Activated CD4-positive, alpha-beta T cell treated with anti-CD3 and anti-CD28 coated beads, Interleukin-2, Interleukin-4, amounts not matched to agents 100 ng/mL and 50 ng/mL, durations not matched to agents 16 hours and 8 hours (primary cell): ENCODE measurements around the gene ALOXE3.
"Not testable (repeated sequence)": the region's sequence is repeated elsewhere in the genome, so short reads cannot be mapped to it uniquely, and the experiment has no call there.

Source experiments
- DNase-seq: peaks from one replicate; pipeline ENCODE4 v3.0.0-alpha.2; 2020; ENCODE audit warnings: low spot score

ALOXE3 gene

DNA sequence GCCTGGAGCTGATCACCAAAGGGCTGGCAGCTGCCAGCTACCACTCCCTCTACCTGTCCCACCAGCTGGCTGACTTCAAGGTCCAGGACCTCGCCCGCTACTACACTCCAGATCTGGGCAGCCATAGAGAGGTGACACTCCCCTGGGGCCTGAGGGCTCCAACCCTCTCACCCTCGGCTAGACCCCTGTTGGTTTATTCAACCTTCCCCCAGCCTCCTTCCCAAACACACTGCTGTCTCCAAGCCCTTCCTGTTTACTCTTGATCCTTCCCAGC, 48.8 kb downstream of the ALOXE3 start:
- DNase-seq: no peak

DNA sequence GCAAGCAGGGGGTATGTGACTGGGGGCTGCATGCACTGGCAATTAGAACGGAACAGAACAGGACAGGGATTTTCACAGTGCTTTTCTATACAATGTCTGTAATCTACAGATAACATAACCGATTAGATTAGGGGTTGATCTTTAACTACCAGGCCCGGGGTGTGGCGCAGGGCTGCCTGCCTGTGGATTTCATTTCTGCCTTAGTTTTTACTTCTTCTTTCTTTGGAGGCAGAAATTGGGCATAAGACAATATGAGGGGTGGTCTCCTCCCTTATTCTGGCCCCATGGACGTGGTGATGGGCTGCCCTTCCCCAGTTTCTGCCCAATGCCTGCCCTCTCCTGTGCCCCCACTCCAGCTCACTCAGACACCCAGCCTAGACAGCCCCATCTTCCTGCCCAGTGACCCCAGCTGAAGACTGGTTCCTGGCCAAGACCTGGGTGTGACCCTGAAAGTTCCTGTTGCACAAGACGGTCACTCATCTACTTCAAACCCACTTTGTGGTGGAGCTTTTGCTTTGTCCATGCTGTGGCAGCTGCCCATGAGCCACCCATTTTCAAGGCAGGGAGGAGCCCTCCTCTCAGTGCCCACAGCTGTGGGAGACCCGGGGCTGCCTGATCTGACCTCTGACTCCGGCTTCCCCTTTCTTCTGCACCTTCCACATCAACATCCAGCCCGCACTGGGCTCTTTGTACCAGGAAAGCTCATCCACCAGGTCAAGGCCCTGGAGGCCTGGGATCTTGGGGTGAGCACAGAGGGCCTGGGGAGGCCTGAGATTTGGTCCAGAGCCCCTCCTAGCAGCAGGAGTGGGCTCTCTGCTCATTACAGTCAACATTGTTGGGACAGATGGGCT, 49.4 kb downstream of the ALOXE3 start:
- DNase-seq: no peak

DNA sequence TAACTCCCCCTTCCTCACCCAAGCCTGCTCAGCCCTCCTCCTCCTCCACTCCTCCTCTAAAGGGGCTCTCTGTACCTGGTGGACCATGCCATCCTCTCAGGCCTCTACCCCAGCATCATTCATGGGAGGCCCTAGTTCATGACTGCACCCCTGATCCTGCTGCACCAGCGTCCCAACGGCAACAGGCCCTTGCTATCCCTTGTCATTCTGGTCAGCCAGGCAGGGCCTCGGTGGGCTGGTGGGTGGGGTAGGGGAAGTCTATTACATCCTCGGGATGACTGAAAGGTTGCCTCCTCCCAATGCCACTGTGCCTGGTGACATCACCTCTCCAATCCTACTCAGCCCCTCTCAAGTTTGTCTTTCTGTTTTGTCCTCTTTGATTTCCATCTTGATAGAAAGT, 50.5 kb downstream of the ALOXE3 start:
- no peak for DNase-seq

DNA sequence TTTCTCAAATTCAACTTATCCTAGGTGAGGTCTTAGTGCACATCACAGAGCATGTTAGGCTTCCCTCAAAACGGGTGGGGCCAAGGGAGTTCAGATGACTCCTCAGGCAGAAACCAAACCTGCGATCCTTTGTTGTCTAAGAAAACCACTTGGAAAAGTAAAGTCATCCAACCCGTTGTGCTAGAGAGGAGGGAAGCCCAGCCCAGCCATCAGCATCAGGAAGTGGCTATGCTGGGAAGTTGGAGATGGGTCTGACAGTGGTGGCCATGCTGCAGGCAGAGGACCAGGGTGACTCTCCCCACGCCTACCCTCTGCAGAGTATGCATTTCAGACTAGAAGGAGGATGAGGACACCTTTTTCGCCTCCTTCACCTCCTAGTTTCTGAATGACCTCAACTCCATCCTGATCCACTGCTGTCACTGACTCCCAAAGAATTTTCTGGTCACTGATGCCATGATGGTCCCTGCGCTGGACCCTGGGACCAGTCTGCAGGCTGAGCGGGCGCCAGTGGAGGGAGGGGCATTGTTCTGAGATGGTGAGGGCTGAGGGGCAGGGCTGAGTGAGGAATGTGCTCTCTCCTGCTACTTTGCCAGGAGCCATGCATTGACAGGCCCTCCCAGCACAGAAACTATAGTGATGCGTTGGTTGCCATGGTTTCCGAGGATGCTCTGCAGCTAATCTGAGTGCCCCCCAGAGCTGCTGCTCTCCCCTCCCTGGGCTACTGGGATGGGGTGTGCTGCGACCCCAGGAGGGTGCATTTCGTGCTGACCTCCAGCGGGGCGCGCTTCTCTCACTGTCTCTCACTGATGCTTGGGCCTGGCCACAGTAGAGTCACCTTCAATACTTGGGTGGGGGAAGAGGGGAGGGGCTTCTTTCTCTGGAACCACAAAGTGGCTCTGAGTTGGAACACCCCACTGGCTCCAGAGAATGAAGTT, 51.2 kb downstream of the ALOXE3 start:
- no peak for DNase-seq

DNA sequence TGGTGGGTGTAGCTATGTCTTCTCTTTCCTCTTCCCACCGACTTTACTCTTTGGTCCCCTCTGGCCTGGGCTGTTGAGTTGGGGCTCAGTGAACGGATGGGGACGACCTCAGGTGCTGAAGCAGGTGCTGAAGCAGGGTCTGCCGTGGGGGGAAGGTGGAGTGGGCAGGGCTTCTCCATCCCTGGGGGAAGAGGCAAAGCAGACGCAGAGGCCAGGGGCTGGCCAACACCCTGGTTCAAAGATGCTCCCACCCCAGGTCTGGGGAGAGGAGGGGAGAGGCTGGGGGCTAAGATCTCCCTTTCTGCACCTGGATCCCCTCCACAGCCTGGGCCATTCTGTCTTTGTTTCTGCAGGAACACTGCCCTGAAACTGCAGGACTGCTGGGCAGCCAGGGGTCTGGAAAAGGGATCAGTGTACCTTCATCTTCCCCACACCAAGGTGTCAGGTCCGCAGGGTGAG, 53.7 kb downstream of the ALOXE3 start:
- no peak for DNase-seq

DNA sequence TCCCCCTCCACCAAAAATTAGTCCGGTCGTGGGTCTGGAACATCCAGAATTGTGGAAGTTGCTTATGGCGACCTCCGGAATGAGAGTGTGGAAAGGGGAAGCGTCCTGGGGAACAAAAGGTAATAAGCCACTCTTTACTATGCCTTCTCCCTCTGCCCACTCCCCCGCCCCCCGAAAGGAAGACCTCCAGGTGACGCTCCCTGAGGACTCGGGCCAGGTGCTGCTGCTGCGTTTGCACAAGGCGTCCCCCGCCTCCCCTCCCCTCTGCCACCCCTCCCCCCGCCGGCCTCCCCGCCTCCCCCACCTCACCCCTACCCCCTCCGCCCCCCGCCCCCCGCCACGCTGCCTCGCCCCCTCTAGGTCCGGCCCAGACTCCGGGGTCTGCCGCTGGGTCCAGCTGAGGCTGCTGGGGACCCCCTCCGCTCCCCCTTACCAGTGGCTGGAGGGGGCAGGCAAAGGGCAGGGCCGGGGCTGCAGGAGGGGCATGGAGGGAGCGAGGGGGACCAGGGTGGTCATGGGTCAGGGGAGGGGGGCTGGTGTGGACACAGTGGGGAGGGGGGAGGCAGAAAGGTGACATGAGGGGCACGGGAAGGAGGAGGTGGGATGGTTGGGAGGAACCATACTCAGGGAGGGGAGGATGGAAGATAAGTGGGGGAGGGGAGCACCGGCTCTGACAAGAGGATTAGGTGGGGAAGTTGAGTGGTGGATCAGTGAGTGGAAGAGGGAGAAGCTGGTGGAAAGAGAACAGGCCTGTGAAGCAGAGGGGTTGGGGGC, 54.4 kb downstream of the ALOXE3 start:
- DNase-seq: no peak

DNA sequence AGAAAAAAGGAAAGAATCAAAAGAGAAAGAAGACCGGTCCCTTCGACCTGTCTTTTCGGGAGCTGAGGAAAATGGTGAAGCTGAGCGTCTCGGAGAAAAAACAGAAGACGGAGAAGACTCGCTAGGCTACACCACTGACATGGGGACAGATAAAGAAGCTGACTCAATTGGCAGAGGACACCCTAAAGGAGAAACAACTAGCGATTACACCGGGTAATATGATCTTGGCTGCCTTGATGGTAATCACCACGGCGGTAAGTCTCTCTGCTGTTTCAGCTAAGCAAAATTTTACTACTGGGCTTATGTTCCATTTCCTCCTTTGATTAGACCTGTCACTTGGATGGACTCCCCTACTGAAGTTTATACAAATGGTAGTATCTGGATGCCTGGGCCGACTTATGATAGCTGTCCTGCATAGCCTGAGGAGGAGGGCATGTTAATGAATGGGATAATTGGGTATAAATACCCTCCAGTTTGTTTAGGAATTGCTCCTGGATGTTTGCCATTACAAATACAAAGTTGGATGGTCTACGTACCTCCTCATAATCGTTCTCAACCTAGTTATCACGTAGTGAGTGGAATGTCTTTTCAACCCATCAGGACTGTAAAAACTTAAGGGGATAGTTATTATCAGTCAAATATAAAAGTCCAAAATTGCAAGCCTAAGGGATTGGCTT, 55.4 kb downstream of the ALOXE3 start:
- DNase-seq: no peak

DNA sequence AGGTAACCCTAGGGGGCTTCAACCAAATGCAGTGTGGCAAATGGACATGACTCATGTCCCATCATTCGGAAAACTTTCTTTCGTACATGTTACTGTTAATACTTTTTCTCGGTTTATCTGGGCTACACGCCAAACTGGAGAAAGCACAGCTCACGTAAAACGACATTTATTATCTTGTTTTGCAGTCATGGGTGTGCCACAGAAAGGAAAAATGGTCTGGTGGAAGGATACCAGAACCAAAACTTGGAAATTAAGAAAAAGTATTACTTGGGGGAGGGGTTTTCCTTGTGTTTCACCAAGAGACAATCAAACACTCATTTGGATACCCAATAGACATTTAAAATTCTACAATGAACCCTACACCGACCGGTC, 55.9 kb downstream of the ALOXE3 start:
- no peak for DNase-seq

DNA sequence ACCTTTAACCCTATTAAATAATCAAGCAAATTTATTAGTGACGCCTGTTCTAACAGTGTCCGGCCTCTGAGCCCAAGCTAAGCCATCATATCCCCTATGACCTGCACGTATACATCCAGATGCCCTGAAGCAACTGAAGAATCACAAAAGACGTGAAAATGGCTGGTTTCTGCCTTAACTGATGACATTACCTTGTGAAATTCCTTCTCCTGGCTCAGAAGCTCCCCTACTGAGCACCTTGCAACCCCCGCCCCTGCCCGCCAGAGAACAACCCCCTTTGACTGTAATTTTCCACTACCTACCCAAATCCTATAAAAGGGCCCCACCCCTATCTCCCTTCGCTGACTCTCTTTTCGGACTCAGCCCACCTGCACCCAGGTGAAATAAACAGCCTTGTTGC, 56.5 kb downstream of the ALOXE3 start:
- not testable (repeated sequence) for DNase-seq

DNA sequence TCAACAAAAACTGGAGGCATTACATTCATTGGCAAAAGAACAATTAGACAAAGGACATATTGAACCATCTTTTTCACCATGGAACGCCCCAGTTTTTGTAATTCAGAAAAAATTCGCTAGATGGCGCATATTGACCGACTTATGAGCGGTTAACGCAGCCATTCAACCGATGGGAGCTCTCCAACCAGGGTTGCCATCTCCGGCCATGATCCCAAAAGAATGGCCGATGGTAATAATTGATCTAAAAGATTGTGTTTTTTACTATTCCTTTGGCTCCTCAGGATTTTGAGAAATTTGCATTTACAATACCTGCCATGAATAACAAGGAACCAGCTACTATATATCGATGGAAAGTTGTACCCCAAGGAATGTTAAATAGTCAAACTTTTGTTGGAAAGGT, 58.0 kb downstream of the ALOXE3 start:
- DNase-seq: peak; percentile 80

DNA sequence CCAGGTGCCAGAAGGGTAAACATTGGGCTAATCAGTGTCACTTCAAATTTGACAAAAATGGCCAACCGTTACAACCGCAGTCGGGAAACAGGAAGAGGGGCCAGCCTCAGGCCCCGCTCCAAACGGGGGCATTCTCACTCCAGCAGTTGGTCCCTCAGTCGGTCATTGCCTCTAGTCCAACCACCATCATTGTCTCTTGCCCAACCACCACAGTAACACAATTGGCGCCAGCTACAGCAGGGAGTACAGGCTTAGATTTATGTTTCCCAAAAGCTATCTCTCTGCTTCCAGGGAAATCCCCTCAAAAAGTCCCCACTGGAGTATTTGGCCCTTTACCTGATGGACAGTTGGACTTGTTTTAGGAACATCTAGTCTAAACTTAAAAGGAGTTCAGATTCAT, 59.2 kb downstream of the ALOXE3 start:
- DNase-seq: no peak

DNA sequence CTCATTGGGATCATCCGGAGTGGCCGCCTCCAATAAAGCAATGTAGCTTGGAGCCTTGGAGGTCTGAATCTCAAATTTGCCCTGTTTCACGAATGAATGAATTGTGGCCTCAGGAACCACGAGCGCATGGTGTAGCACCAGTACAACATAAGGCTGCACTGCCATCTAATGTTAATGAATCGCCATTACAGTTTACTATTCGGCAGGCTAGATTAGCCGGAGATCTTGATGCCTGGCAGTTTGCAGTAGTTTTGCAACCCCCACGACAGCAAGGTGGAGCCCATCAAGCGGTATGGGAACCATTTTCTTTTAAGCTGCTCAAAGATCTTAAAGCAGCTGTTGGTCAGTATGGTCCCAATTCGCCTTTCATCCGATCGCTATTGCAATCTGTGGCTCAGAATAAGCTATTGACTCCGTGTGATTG, 60.6 kb downstream of the ALOXE3 start:
- DNase-seq: peak; percentile 82

DNA sequence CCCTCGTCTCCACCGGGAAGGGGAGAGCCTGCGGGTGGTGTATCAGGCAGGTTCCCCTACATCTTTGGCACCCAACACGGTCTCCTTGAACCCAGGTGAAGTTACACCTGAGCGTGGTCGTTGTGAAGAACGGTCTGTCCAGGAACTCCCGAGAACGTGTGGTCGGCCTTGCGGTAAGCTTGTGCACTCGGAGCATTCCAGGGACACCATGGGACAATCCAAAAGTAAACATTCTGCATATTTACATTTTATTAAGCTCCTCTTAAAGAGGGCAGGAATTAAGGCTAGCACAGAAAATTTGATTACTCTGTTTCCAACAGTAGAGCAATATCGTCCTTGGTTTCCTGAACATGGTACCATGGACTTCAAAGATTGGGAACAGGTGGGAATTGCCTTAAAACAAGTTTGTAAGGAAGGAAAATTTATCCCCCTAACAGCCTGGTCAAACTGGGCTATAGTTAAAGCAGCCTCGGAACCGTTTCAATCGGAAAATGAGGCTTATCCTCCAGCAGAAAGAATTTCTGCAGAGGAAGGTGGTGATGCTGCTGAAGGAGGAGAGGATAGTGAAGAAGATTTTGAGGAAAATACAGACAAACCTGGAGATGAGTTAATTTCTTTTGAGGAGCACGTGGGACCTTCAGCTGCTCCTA, 61.2 kb downstream of the ALOXE3 start:
- no peak for DNase-seq

DNA sequence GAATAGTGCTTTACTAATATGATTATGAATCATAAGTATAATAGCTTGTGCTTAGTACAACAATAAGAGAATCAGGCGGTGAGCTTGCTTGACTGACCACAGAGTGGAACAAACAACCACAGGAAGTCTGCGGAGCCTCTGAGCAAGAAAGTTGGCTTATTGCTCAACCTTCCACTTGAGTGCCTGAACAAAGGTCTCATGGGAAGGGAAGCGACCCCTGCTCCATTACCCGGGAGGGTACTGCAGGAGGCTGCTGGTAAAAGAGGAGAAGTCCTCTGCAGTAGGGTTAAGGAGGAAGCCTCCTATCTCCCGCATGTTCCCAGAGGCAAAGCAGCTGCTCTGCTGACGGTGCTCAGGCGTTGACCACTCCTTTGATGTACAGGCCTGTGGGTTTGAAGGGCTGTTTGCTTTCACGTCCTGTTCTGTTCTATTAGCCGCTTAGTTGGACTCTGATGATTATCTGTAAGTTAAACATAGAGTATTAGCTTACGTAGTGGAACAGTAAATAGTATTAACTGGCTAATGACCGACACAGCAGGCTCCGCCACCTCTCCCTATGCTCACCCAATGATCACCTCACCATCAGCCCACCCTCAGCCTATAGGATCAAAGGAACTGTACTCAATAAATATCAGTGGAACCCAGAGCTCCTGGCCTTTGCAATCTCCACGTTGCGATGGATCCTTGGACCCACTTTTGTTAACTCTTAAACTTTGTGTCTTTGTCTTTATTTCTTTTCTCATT, 61.9 kb downstream of the ALOXE3 start:
- peak; percentile 71 for DNase-seq

DNA sequence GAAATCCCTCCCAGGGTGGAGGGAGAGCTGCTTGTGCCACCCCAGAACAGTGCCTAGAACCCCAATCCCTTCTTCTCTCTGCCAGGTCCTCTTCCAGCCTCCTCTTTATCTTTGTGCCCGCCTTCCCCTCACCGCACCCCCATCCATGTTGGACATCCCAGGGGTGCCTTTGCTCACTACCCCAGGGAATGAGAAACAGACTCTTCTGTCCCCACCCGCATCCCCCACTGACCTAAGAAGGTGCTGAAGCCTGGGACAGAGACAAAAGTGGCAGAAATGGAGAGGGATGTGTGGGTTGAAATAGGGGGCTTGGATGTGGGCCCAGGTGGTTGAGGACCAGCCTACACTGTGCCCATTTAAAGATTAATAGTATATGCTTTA, 62.5 kb downstream of the ALOXE3 start:
- no peak for DNase-seq

DNA sequence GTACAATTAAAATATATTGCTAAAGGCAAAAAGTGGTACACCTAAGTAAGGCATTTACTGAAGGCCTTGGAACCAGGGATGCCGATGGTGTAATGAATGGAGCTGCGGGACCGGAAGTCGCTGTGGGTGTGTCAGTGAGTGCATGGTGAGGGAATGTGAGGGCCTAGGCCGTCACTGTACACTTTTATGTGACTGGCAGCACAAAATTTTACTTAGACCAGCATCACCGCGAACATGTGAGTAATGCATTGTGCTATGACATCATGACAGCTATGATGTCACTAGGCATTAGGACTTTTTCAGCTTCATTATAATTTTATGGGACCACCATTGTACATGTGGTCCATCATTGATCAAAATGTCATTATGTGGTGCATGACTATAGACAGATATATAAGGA, 64.7 kb downstream of the ALOXE3 start:
- no peak for DNase-seq

DNA sequence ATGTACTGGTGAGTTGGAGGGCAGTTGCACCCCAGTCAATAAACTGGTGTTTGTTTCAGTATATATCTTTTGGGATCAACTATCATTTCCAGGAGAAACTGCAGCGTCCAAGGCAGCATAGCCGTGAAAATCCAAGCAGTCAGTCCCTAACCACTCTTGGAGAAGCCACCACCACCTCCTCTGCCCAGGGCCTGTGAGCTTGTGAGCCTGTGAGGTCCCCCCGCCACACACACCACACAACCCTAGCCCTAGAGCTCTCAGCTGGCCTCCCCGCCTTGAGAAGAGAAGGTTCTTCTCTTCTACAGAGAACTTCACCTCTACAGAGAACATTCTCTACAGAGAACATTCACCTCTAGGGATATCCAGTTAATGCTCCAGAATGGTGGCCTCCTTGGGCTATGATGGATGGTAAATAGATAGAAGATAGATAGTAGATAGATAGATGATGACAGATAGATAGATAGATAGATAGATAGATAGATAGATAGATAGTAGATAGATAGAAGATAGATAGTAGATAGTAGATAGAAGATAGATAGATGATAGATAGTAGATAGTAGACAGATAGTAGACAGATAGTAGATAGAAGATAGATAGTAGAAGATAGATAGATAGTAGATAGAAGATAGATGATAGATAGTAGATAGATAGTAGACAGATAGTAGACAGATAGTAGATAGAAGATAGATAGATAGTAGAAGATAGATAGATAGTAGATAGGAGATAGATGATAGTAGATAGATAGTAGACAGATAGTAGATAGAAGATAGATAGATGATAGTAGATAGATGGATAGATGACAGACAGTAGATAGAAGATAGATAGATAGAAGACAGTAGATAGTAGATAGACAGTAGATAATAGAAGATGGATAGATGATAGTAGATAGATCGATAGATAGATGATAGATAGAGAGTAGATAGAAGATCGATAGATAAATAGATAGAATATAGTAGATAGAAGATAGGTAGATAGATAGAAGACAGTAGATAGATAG, 65.8 kb downstream of the ALOXE3 start:
- no peak for DNase-seq

DNA sequence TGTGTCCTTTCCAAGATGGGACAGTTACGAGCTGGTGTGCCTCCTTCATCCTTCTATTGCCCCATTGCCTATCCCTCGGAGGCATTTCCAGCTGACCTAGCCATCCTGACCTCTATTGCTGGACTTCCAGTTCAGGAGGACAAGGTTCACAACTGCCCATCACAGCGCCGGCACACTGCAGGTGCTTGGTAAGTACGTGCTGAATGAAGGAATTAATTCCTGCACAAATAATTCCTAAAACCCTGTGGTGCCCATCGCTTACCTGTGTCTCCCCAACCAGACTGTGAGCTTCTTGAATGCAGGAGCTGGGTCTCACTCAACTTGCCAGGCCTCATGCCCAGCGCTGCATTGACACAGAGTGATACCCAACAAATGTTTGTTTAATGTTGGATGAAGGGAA, 66.5 kb downstream of the ALOXE3 start:
- no peak for DNase-seq

DNA sequence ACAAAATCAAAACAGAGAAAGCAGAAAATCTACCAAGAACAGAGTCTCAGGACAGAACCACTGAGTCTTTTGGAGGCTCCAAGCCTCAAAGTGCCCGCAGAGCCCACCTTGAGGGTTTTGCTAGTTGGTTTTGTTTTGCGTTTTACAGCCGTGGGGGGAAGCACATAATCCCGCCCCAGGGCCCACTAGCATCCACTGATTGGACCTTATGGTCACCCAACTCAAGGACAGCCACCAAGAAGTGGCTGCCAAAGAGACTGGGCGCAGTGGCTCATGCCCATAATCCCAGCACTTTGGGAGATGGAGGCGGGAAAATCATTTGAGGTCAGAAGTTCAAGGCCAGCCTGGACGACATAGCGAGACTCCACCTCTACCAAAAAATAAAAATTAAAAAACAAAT, 69.6 kb downstream of the ALOXE3 start:
- DNase-seq: no peak

DNA sequence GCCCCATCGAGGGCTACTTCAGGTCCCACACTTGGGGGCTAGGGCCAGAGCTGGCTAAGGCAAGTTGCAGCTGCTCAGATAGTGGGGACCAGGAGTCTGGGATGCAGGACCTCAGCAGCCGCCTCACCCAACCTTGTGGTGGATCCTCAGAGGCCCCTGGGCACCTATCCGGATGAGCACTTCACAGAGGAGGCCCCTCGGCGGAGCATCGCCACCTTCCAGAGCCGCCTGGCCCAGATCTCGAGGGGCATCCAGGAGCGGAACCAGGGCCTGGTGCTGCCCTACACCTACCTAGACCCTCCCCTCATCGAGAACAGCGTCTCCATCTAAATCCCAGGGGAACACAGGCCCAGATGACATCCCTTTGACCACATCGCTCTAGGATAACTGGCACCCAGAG, 70.1 kb downstream of the ALOXE3 start:
- no peak for DNase-seq
